Measurements from ENCODE around the gene SHANK2. TPM values are rescaled to one million over a fixed set of nuclear protein-coding genes. Genes with fewer than 3 reads are reported as not detected.

Gene SHANK2
- total and polyA plus RNA-seq, 2 donors from 2014 or later: 4.0 to 57.8 TPM

DNA sequence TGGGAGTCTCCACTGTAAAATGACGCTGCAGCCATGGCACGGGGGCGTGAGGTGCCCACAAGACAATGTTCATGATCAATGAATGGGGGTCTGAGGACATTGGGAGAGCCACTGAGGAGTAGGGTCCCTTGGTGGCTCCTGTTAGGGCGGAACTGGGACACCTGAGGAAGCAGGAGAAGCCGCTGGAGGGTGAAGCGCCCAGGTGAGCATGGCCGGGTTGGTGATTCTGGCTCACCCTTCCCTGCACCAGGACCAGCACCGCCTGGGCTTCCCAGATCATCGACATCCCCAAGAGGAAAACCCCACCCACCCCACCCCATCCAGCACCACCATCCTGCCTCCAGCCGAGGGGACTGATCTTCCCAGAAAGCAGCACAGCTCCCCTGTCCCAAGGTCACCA is 30.6 kb downstream of the SHANK2 start:
- Histone ChIP-seq H3K27ac (ENCODE audit: low read depth in 2 of 2, low read length in 2 of 2) (no peak overlapping the region), H3K4me1 (ENCODE audit: control insufficient read depth in 2 of 3, insufficient read depth in 2 of 3, low read depth in 1 of 3, low read length in 3 of 3) (peaks cover 0 to 2% (median 0%) of the 10 kb centered on the region in 3 donors), H3K4me3 (ENCODE audit: low read length in 3 of 3) (no peak overlapping the region), H3K27me3 (ENCODE audit: control insufficient read depth, insufficient read depth, low read length) (no peaks in the 10 kb centered on the region), H3K36me3 (ENCODE audit: control insufficient read depth in 2 of 3, insufficient read depth in 3 of 3, low read length in 3 of 3) (peaks cover 0 to 11% (median 10%) of the 10 kb centered on the region in 3 donors), H3K9me3 (ENCODE audit: control insufficient read depth in 2 of 3, insufficient read depth in 1 of 3, low read length in 3 of 3) (peaks cover 0 to under 1% (median 0%) of the 10 kb centered on the region in 3 donors), H3K9ac (ENCODE audit: low read length in 3 of 3) (no peak overlapping the region)
- FAIRE-seq (no peak), DNase-seq (peak in 1 of 5 donors; percentile 28)
- intact Hi-C loops (cut with DNase I): no loop called here
- TF ChIP-seq, protein P1, sequence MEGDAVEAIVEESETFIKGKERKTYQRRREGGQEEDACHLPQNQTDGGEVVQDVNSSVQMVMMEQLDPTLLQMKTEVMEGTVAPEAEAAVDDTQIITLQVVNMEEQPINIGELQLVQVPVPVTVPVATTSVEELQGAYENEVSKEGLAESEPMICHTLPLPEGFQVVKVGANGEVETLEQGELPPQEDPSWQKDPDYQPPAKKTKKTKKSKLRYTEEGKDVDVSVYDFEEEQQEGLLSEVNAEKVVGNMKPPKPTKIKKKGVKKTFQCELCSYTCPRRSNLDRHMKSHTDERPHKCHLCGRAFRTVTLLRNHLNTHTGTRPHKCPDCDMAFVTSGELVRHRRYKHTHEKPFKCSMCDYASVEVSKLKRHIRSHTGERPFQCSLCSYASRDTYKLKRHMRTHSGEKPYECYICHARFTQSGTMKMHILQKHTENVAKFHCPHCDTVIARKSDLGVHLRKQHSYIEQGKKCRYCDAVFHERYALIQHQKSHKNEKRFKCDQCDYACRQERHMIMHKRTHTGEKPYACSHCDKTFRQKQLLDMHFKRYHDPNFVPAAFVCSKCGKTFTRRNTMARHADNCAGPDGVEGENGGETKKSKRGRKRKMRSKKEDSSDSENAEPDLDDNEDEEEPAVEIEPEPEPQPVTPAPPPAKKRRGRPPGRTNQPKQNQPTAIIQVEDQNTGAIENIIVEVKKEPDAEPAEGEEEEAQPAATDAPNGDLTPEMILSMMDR (IDR thresholded peaks at IDR 0.05; ENCODE audit: borderline replicate concordance, extremely low read depth, insufficient read depth): no peak

DNA sequence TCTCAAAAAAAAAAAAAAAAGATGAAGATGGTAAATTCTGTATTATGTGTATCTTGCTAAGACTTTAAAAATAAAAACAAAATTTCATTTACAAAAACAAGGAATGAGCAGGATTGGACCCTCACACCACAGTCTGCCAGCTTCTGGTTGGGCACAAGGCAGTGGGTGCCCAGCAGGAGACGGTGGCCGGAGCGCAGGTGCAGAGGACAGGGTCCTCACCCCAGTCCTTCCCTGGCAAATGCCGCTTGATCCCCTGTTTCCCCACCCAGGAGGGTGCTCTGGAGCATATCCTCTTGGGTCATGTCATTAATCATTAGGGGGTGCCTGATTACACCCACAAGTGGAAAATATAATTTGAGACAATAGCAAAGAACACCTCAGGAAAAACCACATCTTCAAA is 31.2 kb downstream of the SHANK2 start:
- TF ChIP-seq, protein P1 (IDR thresholded peaks at IDR 0.05; ENCODE audit: borderline replicate concordance, extremely low read depth, insufficient read depth): no peak
- FAIRE-seq (no peak), DNase-seq (peak in 1 of 5 donors; percentile 12)
- peaks cover 0 to 11% (median 10%) of the 10 kb centered on the region in 3 donors for H3K36me3 ChIP-seq (ENCODE audit: control insufficient read depth in 2 of 3, insufficient read depth in 3 of 3, low read length in 3 of 3)
- no peaks in the 10 kb centered on the region for H3K27me3 ChIP-seq (ENCODE audit: control insufficient read depth, insufficient read depth, low read length)
- no peak overlapping the region for H3K4me3 ChIP-seq (ENCODE audit: low read length in 3 of 3)
- peaks cover 0 to 2% (median 0%) of the 10 kb centered on the region in 3 donors for H3K4me1 ChIP-seq (ENCODE audit: control insufficient read depth in 2 of 3, insufficient read depth in 2 of 3, low read depth in 1 of 3, low read length in 3 of 3)
- H3K27ac ChIP-seq (ENCODE audit: low read depth in 2 of 2, low read length in 2 of 2): no peak overlapping the region
- intact Hi-C loops (cut with DNase I): no loop called here
- H3K9me3 ChIP-seq (ENCODE audit: control insufficient read depth in 2 of 3, insufficient read depth in 1 of 3, low read length in 3 of 3): no peaks in the 10 kb centered on the region
- H3K9ac ChIP-seq (ENCODE audit: low read length in 3 of 3): no peak overlapping the region

DNA sequence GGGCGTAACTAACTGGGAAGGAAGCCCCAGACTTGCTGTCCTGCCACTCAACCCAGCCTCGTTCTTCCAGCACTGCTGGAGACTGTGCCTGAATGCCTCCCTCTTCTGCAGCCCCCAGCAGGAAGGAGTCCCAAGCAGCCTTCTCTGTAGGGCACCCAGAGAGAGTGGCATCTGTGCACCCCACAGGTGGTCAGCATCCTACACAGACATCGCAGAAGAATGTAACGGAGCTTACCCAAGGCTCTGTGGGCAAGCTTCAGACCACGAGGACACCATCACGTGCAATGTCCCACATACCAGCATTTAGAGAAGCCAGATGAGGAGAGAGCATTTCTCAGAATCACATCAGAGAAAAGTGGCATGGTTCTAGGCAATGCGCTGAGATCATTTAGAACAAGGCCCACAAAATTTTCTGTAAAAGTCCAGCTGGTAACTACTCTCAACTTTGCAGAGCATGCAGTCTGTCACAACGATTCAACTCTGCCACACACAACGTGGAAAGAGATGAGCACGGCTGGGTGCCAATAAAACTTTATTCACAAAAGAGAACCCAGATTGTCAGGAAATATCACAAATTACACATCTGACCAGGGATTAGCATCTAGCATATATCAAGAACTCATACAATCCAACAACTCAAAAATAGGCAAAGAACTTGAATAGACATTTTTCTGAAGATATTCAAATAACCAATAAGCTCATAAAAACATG is 33.4 kb downstream of the SHANK2 start:
- TF ChIP-seq, protein P1 (IDR thresholded peaks at IDR 0.05; ENCODE audit: borderline replicate concordance, extremely low read depth, insufficient read depth): no peak
- no peak for FAIRE-seq
- peaks cover 0 to 4% (median 0%) of the 10 kb centered on the region in 3 donors for H3K4me1 ChIP-seq (ENCODE audit: control insufficient read depth in 2 of 3, insufficient read depth in 2 of 3, low read depth in 1 of 3, low read length in 3 of 3)
- intact Hi-C loops (cut with DNase I): no loop called here
- DNase-seq: no peak
- H3K27ac ChIP-seq (ENCODE audit: low read depth in 2 of 2, low read length in 2 of 2): no peak overlapping the region
- no peaks in the 10 kb centered on the region for H3K9me3 ChIP-seq (ENCODE audit: control insufficient read depth in 2 of 3, insufficient read depth in 1 of 3, low read length in 3 of 3)
- H3K27me3 ChIP-seq (ENCODE audit: control insufficient read depth, insufficient read depth, low read length): no peaks in the 10 kb centered on the region
- peaks cover 0 to 9% (median 3%) of the 10 kb centered on the region in 3 donors for H3K36me3 ChIP-seq (ENCODE audit: control insufficient read depth in 2 of 3, insufficient read depth in 3 of 3, low read length in 3 of 3)
- no peak overlapping the region for H3K4me3 ChIP-seq (ENCODE audit: low read length in 3 of 3)
- H3K9ac ChIP-seq (ENCODE audit: low read length in 3 of 3): no peak overlapping the region
